A549 (cell line): ENCODE measurements around the gene ITM2B.

Source experiments
- BHLHE40 ChIP-seq: IDR thresholded peaks from 2 replicates; pipeline ENCODE4 v1.6.1; 2012; ENCODE audit warnings: low read depth, low read length, inconsistent platforms
- CTCF ChIP-seq: fragments of >200 bp; sonication (Bioruptor Twin); formaldehyde crosslinking; IDR thresholded peaks from 3 replicates; pipeline ENCODE4 v1.5.1; 2016
- POLR2A ChIP-seq: IDR thresholded peaks from 2 replicates; pipeline ENCODE4 v1.6.1; 2012; ENCODE audit warnings: mild to moderate bottlenecking, low read length
- REST ChIP-seq: fragments of 200-600 bp; sonication (generic); IDR thresholded peaks from 2 replicates; pipeline ENCODE4 v1.6.1; 2016; ENCODE audit warnings: antibody characterized with exemption, mild to moderate bottlenecking, moderate library complexity

GRCh38 chr13:48192411-48192935 is 40.5 kb upstream of the ITM2B start:
- TF ChIP-seq CTCF = no peak
- TF ChIP-seq REST = no peak
- no peak for TF ChIP-seq BHLHE40
- TF ChIP-seq POLR2A = no peak
